Measurements from ENCODE around the gene SCFD1. TPM values are rescaled to one million over a fixed set of nuclear protein-coding genes. Genes with fewer than 3 reads are reported as not detected.

SCFD1 gene
- total RNA-seq: 44.0 and 100 TPM in 2 replicates

GRCh38 chr14:30621940-30622830 lies at the start of gene SCFD1:
Gene SCFD1, plus strand, starts transcription at chr14:30622319. Its CDS starts 20 bp downstream, at chr14:30622339.

Other genes with a start within 250 kb of the SCFD1 start
- 13.1 and 28.0 TPM in 2 replicates for gene G2E3, start 63.2 kb upstream of the SCFD1 start, total RNA-seq